HepG2 (cell line): ENCODE data around the gene GHR. TPM values are rescaled to one million over a fixed set of nuclear protein-coding genes. Genes with fewer than 3 reads are reported as not detected.

Experiments
- ATAC-seq: fragments of 200-7000 bp; cut with Tn5 transposase; 3 replicates; pipeline ENCODE4 v1.9.1; 2020; ENCODE audit warnings: mild to moderate bottlenecking, moderate library complexity
- BruUV-seq: library from RNA; stranded (reverse); fragments of 400-500 nt; replicated peaks from 2 replicates; lab custom pipeline; 2021; lab: Mats Ljungman, UMichigan
- CTCF ChIA-PET: fragments of 300-600 bp; formaldehyde crosslinking; extraction: SDS; loops from one replicate; lab custom pipeline; 2021; ENCODE audit warnings: low total read pairs, inconsistent platforms, low intra/inter-chr PET ratio; lab: Yijun Ruan, JAX
- POLR2A ChIA-PET: fragments of 350-600 bp; sonication (Branson Sonifier 250); formaldehyde crosslinking; loops from one replicate; lab custom pipeline; 2020; ENCODE audit warnings: antibody characterized with exemption, inconsistent platforms; lab: Yijun Ruan, JAX
- DNase-seq: peaks from one replicate; pipeline ENCODE4 v3.0.0-alpha.2; 2015; ENCODE audit warnings: low spot score
- FAIRE-seq: peaks from 3 replicates; lab custom pipeline; 2011; peaks lifted over from hg19 to GRCh38; lab: Jason Lieb, UNC
- H2AFZ ChIP-seq: one replicate; pipeline ENCODE4 v1.6.1; 2011; ENCODE audit warnings: low read length, inconsistent platforms
- H3K27ac ChIP-seq: fragments of 300-600 bp; 3 replicates; pipeline ENCODE4 v1.8.0; 2011; ENCODE audit warnings: mixed run types, mild to moderate bottlenecking, mixed read lengths, low read length, inconsistent platforms; ENCODE audit not compliant: insufficient read depth; ENCODE audit errors: extremely low read length
- H3K27me3 ChIP-seq, 2 experiments: fragments of 200-600 bp in 1 of 2; 2 replicates in 1 of 2; 3 replicates in 1 of 2; pipeline versions ENCODE4 v1.6.0 to v1.8.0; 2011; ENCODE audit warnings: low read length in 2 of 2, mild to moderate bottlenecking in 2 of 2, moderate library complexity in 2 of 2, inconsistent platforms in 1 of 2; ENCODE audit not compliant: insufficient read depth in 2 of 2, control insufficient read depth in 1 of 2
- H3K36me3 ChIP-seq, 2 experiments: fragments of 200-600 bp in 1 of 2; replicated peaks in 1 of 2; 2 replicates in 1 of 2; 3 replicates in 1 of 2; pipeline versions ENCODE4 v1.5.1 to v1.8.0; 2011; ENCODE audit warnings: low read length in 2 of 2, inconsistent platforms in 1 of 2; ENCODE audit not compliant: insufficient read depth in 2 of 2, control insufficient read depth in 1 of 2
- H3K4me1 ChIP-seq: 2 replicates; pipeline ENCODE4 v1.5.1; 2012; ENCODE audit warnings: low read length, inconsistent platforms; ENCODE audit not compliant: insufficient read depth
- H3K4me2 ChIP-seq: 2 replicates; pipeline ENCODE4 v1.6.0; 2011; ENCODE audit warnings: low read depth, low read length, inconsistent platforms
- H3K4me3 ChIP-seq, 3 experiments: fragments of 200-600 bp in 1 of 3; sonication (generic), shearing (Covaris generic) in 1 of 3; replicated peaks in 1 of 3; 2 replicates each; pipeline ENCODE4 v1.5.1; 2011 to 2016; ENCODE audit warnings: low read length in 3 of 3, inconsistent platforms in 2 of 3, low read depth in 2 of 3, mild to moderate bottlenecking in 2 of 3, control low read depth in 1 of 3, mixed read lengths in 1 of 3; ENCODE audit not compliant: insufficient read depth in 1 of 3
- H3K79me2 ChIP-seq: one replicate; pipeline ENCODE4 v1.6.1; 2011; ENCODE audit warnings: low read length, inconsistent platforms; ENCODE audit not compliant: insufficient read depth
- H3K9ac ChIP-seq: 2 replicates; pipeline ENCODE4 v1.6.0; 2011; ENCODE audit warnings: mild to moderate bottlenecking, low read depth, low read length, inconsistent platforms; ENCODE audit not compliant: insufficient read depth
- H3K9me3 ChIP-seq: 2 replicates; pipeline ENCODE4 v1.5.1; 2012; ENCODE audit warnings: mild to moderate bottlenecking, low read length
- H4K20me1 ChIP-seq: 2 replicates; pipeline ENCODE4 v1.6.0; 2011; ENCODE audit warnings: inconsistent platforms, mild to moderate bottlenecking, low read length, moderate library complexity; ENCODE audit not compliant: insufficient read depth
- CBX1 ChIP-seq: IDR thresholded peaks from one replicate; pipeline ENCODE4 v1.6.1; 2016; ENCODE audit warnings: antibody characterized with exemption, low read depth
- HNRNPLL ChIP-seq: fragments of 200-400 bp; formaldehyde crosslinking; IDR thresholded peaks from 2 replicates; pipeline ENCODE4 v1.6.1; 2017; ENCODE audit warnings: mild to moderate bottlenecking, low read depth, low read length; ENCODE audit not compliant: poor library complexity, severe bottlenecking
- IRX3 ChIP-seq: sonication (generic); formaldehyde crosslinking; IDR thresholded peaks from 2 replicates; pipeline ENCODE4 v1.8.1; 2023; ENCODE audit warnings: mild to moderate bottlenecking, low read depth, missing genetic modification reagents, borderline replicate concordance
- PAX8 ChIP-seq: sonication (generic); formaldehyde crosslinking; IDR thresholded peaks from 2 replicates; pipeline ENCODE4 v1.8.0; 2022; ENCODE audit warnings: mild to moderate bottlenecking, missing genetic modification reagents, borderline replicate concordance
- PHF8 ChIP-seq: sonication (generic); formaldehyde crosslinking; IDR thresholded peaks from 2 replicates; pipeline ENCODE4 v1.5.0; 2020; ENCODE audit warnings: missing genetic modification reagents
- SETDB1 ChIP-seq: sonication (generic); formaldehyde crosslinking; IDR thresholded peaks from 2 replicates; pipeline ENCODE4 v1.5.1; 2020; ENCODE audit warnings: missing genetic modification reagents, mild to moderate bottlenecking, borderline replicate concordance
- TBX2 ChIP-seq: sonication (generic); formaldehyde crosslinking; IDR thresholded peaks from 2 replicates; pipeline ENCODE4 v1.5.0; 2020; ENCODE audit warnings: missing genetic modification reagents, mild to moderate bottlenecking, borderline replicate concordance
- ZEB1 ChIP-seq: IDR thresholded peaks from 2 replicates; pipeline ENCODE4 v1.6.1; 2012; ENCODE audit warnings: mild to moderate bottlenecking, low read depth, inconsistent platforms; ENCODE audit not compliant: insufficient replicate concordance
- ZNF329 ChIP-seq: sonication (generic); formaldehyde crosslinking; IDR thresholded peaks from 2 replicates; pipeline ENCODE4 v1.9.0; 2021; ENCODE audit warnings: low read depth, mild to moderate bottlenecking, missing genetic modification reagents
- ZNF382 ChIP-seq: sonication (generic); formaldehyde crosslinking; IDR thresholded peaks from 2 replicates; pipeline ENCODE4 v1.5.0; 2020; ENCODE audit warnings: missing genetic modification reagents, mild to moderate bottlenecking, borderline replicate concordance
- ZNF44 ChIP-seq: sonication (generic); formaldehyde crosslinking; IDR thresholded peaks from 2 replicates; pipeline ENCODE4 v1.5.1; 2020; ENCODE audit warnings: mild to moderate bottlenecking, missing genetic modification reagents
- ZSCAN31 ChIP-seq: sonication (generic); formaldehyde crosslinking; IDR thresholded peaks from 2 replicates; pipeline ENCODE4 v1.5.0; 2020; ENCODE audit warnings: low read depth, mild to moderate bottlenecking, missing genetic modification reagents
- WGBS: methylation state at CpG from one replicate; pipeline ENCODE4 v1.1.6; 2017; ENCODE audit warnings: low lambda C conversion rate; 5-methylcytosine and 5-hydroxymethylcytosine counted together
- in situ Hi-C: cut with HindIII; loops from 2 replicates; pipeline ENCODE4 v1.10.0; 2017; ENCODE audit warnings: low pct_unique_long_range_greater_than_20kb; ENCODE audit not compliant: extremely low pct_ligation_motif_present
- intact Hi-C: fragments of 100-400 bp; cut with micrococcal nuclease; formaldehyde crosslinking; loops from one replicate; pipeline ENCODE4 v1.10.0; 2022; ENCODE audit not compliant: unreplicated experiment
- polyA plus RNA-seq, 8 experiments: library from polyadenylated mRNA; depleted of rRNA in 3 of 8; stranded (reverse) in 7 of 8; unstranded in 1 of 8; fragments of >200 nt; fragmentation: Illumina TruSeq in 4 of 8; extraction: Trizol in 4 of 8; gene quantifications; 2 replicates each; pipeline versions ENCODE4 v1.2.1 to v1.2.3, GENCODE V29; 2011 to 2016; ENCODE audit warnings: low read depth in 4 of 8, missing spikeins in 1 of 8, mixed read lengths in 1 of 8; ENCODE audit not compliant: insufficient read depth in 1 of 8
- total RNA-seq, 5 experiments: library from RNA; depleted of rRNA; stranded (reverse); fragments of >200 nt; fragmentation: Illumina TruSeq; extraction: Trizol; gene quantifications; 2 replicates each; pipeline ENCODE4 v1.2.3, GENCODE V29; 2016; ENCODE audit warnings: low read depth in 1 of 5
- TF ChIP-seq, protein P1 (sequence below): sonication (generic); formaldehyde crosslinking; IDR thresholded peaks from 2 replicates; pipeline ENCODE4 v1.4.0; 2020; ENCODE audit warnings: missing genetic modification reagents
- TF ChIP-seq, protein P2 (sequence below): sonication (generic); formaldehyde crosslinking; IDR thresholded peaks from 2 replicates; pipeline ENCODE4 v1.8.0; 2022; ENCODE audit warnings: mild to moderate bottlenecking, missing genetic modification reagents, moderate library complexity
- TF ChIP-seq, protein P3 (sequence below): sonication (generic); formaldehyde crosslinking; IDR thresholded peaks from 2 replicates; pipeline ENCODE4 v1.5.0; 2020; ENCODE audit warnings: mild to moderate bottlenecking, missing genetic modification reagents
- TF ChIP-seq, protein P4 (sequence below): sonication (generic); formaldehyde crosslinking; IDR thresholded peaks from 2 replicates; pipeline ENCODE4 v1.5.1; 2020; ENCODE audit warnings: missing genetic modification reagents, mild to moderate bottlenecking, borderline replicate concordance

The GHR gene
- total and polyA plus RNA-seq, 2 of the 13 experiments (the other 11 are each of a cell fraction or from before 2014, with no cell fraction given): 0.07 TPM; not detected in 1

DNA sequence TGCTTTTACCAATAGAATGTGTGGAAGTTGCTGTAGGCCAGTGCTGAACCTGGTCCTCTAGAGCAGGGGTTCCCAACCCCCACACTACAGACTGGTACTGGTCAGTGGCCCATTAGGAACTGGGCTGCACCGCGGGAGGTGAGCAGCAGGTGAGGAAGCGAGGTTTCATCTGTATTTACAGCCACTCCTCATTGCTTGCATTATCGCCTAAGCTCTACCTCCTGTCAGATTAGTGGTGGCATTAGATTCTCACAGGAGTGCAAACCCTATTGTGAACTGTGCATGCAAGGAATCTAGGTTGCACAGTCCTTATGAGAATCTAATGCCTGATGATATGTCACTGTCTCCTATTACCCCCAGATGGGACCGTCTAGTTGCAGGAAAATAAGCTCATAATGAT lies 327.3 kb downstream of the GHR start:
- intact Hi-C loops (no loop called here), in situ Hi-C loops (loop anchor here (25.0 kb wide), 1 partner anchor 888 kb away; the partner anchor contains the start of gene OXCT1)
- no peak for FAIRE-seq
- Histone ChIP-seq H3K36me3 (no peaks in the 10 kb centered on the region), H3K27ac (no peak overlapping the region), H3K4me1 (no peaks in the 10 kb centered on the region), H4K20me1 (no peaks in the 10 kb centered on the region), H3K9ac (no peak overlapping the region), H3K9me3 (no peaks in the 10 kb centered on the region), H3K79me2 (no peaks in the 10 kb centered on the region), H3K27me3 (no peaks in the 10 kb centered on the region), H3K4me3 (no peak overlapping the region), H3K4me2 (no peak overlapping the region), H2AFZ (no peak overlapping the region)
- WGBS: 47% methylated on average over 1 of the region's 5 CpGs
- no TSS peak for BruUV-seq
- ChIA-PET POLR2A (no interaction called here), CTCF (no interaction called here)
- no peak for TF ChIP-seq ZNF44
- TF ChIP-seq PHF8 (CRISPR knock-in tag): no peak
- TF ChIP-seq, protein P1, sequence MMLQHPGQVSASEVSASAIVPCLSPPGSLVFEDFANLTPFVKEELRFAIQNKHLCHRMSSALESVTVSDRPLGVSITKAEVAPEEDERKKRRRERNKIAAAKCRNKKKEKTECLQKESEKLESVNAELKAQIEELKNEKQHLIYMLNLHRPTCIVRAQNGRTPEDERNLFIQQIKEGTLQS (CRISPR knock-in tag): no peak
- no peak for TF ChIP-seq PAX8
- TF ChIP-seq SETDB1 (CRISPR knock-in tag): no peak
- TF ChIP-seq ZNF329 (CRISPR knock-in tag): no peak
- no peak for TF ChIP-seq HNRNPLL
- ATAC-seq: no peak
- DNase-seq: no peak

DNA sequence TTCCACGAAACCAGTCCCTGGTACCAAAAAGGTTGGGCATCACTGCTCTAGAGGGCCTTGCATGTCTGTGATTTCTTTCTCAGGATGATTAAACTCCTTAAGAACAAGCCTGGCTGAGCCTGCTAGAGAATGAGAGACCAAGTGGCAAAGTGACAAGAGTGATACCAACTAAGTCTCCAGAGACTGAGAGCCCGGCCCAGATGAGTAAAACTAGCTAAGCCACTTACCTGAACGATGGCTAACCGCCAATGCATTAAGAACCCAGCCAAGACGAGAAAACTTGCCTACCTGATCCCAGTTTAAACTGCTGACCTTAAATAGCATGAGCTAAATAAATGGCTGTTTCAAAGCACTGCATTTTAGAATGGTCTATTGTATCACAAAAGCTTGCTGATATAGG lies 327.8 kb downstream of the GHR start:
- DNase-seq (no peak), FAIRE-seq (no peak), ATAC-seq (no peak)
- Histone ChIP-seq H3K27ac (no peak overlapping the region), H3K4me3 (no peak overlapping the region), H2AFZ (no peak overlapping the region), H3K27me3 (no peaks in the 10 kb centered on the region), H3K4me2 (no peak overlapping the region), H3K9ac (no peak overlapping the region), H3K9me3 (no peaks in the 10 kb centered on the region), H3K36me3 (no peaks in the 10 kb centered on the region), H3K4me1 (no peaks in the 10 kb centered on the region), H4K20me1 (no peaks in the 10 kb centered on the region), H3K79me2 (no peaks in the 10 kb centered on the region)
- intact Hi-C loops (no loop called here), in situ Hi-C loops (loop anchor here (25.0 kb wide), 1 partner anchor 889 kb away; the partner anchor contains the start of gene OXCT1)
- no TSS peak for BruUV-seq
- ChIA-PET CTCF (no interaction called here), POLR2A (no interaction called here)
- WGBS: 10% methylated on average over 5 of the region's 5 CpGs
- TF ChIP-seq ZSCAN31 (no peak), TBX2 (CRISPR knock-in tag) (no peak), CBX1 (no peak), ZNF382 (no peak), IRX3 (CRISPR knock-in tag) (no peak), ZEB1 (no peak)
- TF ChIP-seq, protein P2, sequence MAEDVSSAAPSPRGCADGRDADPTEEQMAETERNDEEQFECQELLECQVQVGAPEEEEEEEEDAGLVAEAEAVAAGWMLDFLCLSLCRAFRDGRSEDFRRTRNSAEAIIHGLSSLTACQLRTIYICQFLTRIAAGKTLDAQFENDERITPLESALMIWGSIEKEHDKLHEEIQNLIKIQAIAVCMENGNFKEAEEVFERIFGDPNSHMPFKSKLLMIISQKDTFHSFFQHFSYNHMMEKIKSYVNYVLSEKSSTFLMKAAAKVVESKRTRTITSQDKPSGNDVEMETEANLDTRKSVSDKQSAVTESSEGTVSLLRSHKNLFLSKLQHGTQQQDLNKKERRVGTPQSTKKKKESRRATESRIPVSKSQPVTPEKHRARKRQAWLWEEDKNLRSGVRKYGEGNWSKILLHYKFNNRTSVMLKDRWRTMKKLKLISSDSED: no peak
- TF ChIP-seq, protein P3, sequence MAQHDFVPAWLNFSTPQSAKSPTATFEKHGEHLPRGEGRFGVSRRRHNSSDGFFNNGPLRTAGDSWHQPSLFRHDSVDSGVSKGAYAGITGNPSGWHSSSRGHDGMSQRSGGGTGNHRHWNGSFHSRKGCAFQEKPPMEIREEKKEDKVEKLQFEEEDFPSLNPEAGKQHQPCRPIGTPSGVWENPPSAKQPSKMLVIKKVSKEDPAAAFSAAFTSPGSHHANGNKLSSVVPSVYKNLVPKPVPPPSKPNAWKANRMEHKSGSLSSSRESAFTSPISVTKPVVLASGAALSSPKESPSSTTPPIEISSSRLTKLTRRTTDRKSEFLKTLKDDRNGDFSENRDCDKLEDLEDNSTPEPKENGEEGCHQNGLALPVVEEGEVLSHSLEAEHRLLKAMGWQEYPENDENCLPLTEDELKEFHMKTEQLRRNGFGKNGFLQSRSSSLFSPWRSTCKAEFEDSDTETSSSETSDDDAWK: no peak
- TF ChIP-seq, protein P4, sequence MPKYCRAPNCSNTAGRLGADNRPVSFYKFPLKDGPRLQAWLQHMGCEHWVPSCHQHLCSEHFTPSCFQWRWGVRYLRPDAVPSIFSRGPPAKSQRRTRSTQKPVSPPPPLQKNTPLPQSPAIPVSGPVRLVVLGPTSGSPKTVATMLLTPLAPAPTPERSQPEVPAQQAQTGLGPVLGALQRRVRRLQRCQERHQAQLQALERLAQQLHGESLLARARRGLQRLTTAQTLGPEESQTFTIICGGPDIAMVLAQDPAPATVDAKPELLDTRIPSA (CRISPR knock-in tag): no peak
